Trophoblast cell (in vitro differentiated cells and primary cell): ENCODE data around the gene DNAJC21.

Experiments
- DNase-seq, 2 donors: peaks; one replicate each; pipeline ENCODE4 v3.0.0-alpha.2; 2016
- H2AFZ ChIP-seq: 2 replicates; pipeline ENCODE4 v1.6.1; 2013; ENCODE audit warnings: low read length, moderate library complexity, mild to moderate bottlenecking; ENCODE audit not compliant: insufficient read depth, poor library complexity
- H2AK5ac ChIP-seq: 2 replicates; pipeline ENCODE4 v1.6.1; 2013; ENCODE audit warnings: mild to moderate bottlenecking, low read length
- H2BK120ac ChIP-seq: 2 replicates; pipeline ENCODE4 v1.6.1; 2013; ENCODE audit warnings: low read length, mild to moderate bottlenecking, moderate library complexity; ENCODE audit not compliant: insufficient read depth, poor library complexity
- H2BK12ac ChIP-seq: 2 replicates; pipeline ENCODE4 v1.6.1; 2013; ENCODE audit warnings: mild to moderate bottlenecking, low read length, moderate library complexity
- H2BK5ac ChIP-seq: 2 replicates; pipeline ENCODE4 v1.6.1; 2013; ENCODE audit warnings: low read length, low read depth, moderate library complexity, mild to moderate bottlenecking; ENCODE audit not compliant: poor library complexity
- H3K14ac ChIP-seq: 2 replicates; pipeline ENCODE4 v1.6.1; 2013; ENCODE audit warnings: mild to moderate bottlenecking, low read length
- H3K18ac ChIP-seq: 2 replicates; pipeline ENCODE4 v1.6.1; 2013; ENCODE audit warnings: mild to moderate bottlenecking, low read length
- H3K23ac ChIP-seq: 2 replicates; pipeline ENCODE4 v1.6.1; 2013; ENCODE audit warnings: low read length
- H3K27ac ChIP-seq: 2 replicates; pipeline ENCODE4 v1.5.1; 2013; ENCODE audit warnings: low read depth, mild to moderate bottlenecking, inconsistent platforms, low read length, moderate library complexity
- H3K27me3 ChIP-seq: 2 replicates; pipeline ENCODE4 v1.6.1; 2013; ENCODE audit warnings: inconsistent platforms, mild to moderate bottlenecking, low read length, moderate library complexity; ENCODE audit not compliant: insufficient read depth
- H3K36me3 ChIP-seq, 2 experiments: 1 replicate in 1 of 2; 2 replicates in 1 of 2; pipeline ENCODE4 v1.6.1; 2013; ENCODE audit warnings: low read length in 2 of 2, mild to moderate bottlenecking in 2 of 2, moderate library complexity in 1 of 2; ENCODE audit not compliant: insufficient read depth in 2 of 2, control insufficient read depth in 1 of 2
- H3K4ac ChIP-seq: 2 replicates; pipeline ENCODE4 v1.6.1; 2013; ENCODE audit warnings: low read depth, mild to moderate bottlenecking, low read length, moderate library complexity
- H3K4me1 ChIP-seq, 2 experiments: 1 replicate in 1 of 2; 2 replicates in 1 of 2; pipeline ENCODE4 v1.6.1; 2013; ENCODE audit warnings: low read length in 2 of 2, mild to moderate bottlenecking in 2 of 2, moderate library complexity in 1 of 2; ENCODE audit not compliant: insufficient read depth in 2 of 2, control insufficient read depth in 1 of 2
- H3K4me2 ChIP-seq: 2 replicates; pipeline ENCODE4 v1.6.1; 2013; ENCODE audit warnings: inconsistent platforms, mild to moderate bottlenecking, low read length, moderate library complexity
- H3K4me3 ChIP-seq: 2 replicates; pipeline ENCODE4 v1.5.1; 2013; ENCODE audit warnings: mild to moderate bottlenecking, low read depth, low read length, inconsistent platforms
- H3K79me1 ChIP-seq: one replicate; pipeline ENCODE4 v1.6.1; 2013; ENCODE audit warnings: low read length
- H3K79me2 ChIP-seq: 2 replicates; pipeline ENCODE4 v1.6.1; 2013; ENCODE audit warnings: low read length, mild to moderate bottlenecking; ENCODE audit not compliant: control insufficient read depth, insufficient read depth, poor library complexity
- H3K9ac ChIP-seq: 2 replicates; pipeline ENCODE4 v1.6.1; 2013; ENCODE audit warnings: mild to moderate bottlenecking, low read length
- H3K9me3 ChIP-seq: 2 replicates; pipeline ENCODE4 v1.6.1; 2013; ENCODE audit warnings: low read depth, mild to moderate bottlenecking, control low read depth, inconsistent platforms, low read length; ENCODE audit not compliant: insufficient read depth
- H4K12ac ChIP-seq: 2 replicates; pipeline ENCODE4 v1.6.1; 2013; ENCODE audit warnings: low read depth, mild to moderate bottlenecking, low read length, moderate library complexity
- H4K8ac ChIP-seq: 2 replicates; pipeline ENCODE4 v1.6.1; 2013; ENCODE audit warnings: low read depth, mild to moderate bottlenecking, low read length, moderate library complexity
- H4K91ac ChIP-seq: one replicate; pipeline ENCODE4 v1.6.1; 2013; ENCODE audit warnings: low read depth, mild to moderate bottlenecking, low read length, moderate library complexity
- WGBS: extraction: QIAGEN DNeasy Blood & Tissue Kit; methylation state at CpG from one replicate; pipeline ENCODE4 v1.1.7; 2013; ENCODE audit warnings: missing lambda C conversion rate; ENCODE audit not compliant: insufficient read length, insufficient coverage; ENCODE audit errors: extremely low coverage; 5-methylcytosine and 5-hydroxymethylcytosine counted together

The DNAJC21 gene

GRCh38 chr5:34897646-34898045 is 31.7 kb upstream of the DNAJC21 start:
- Histone ChIP-seq H3K4me3 (no peak overlapping the region), H3K18ac (no peak overlapping the region), H3K36me3 (peaks cover 0 to 4% of the 10 kb centered on the region in 2 experiments), H2BK5ac (no peak overlapping the region), H2BK120ac (no peak overlapping the region), H3K4me1 (peaks cover 0 to 6% of the 10 kb centered on the region in 2 experiments), H3K9me3 (no peaks in the 10 kb centered on the region), H3K23ac (no peak overlapping the region), H3K79me1 (no peaks in the 10 kb centered on the region), H3K4ac (no peak overlapping the region), H3K27ac (no peak overlapping the region), H2AK5ac (no peak overlapping the region), H3K4me2 (no peak overlapping the region), H2AFZ (no peak overlapping the region), H4K8ac (no peak overlapping the region), H3K14ac (no peak overlapping the region), H3K27me3 (no peaks in the 10 kb centered on the region), H4K12ac (no peak overlapping the region), H3K79me2 (no peaks in the 10 kb centered on the region), H4K91ac (no peak overlapping the region), H2BK12ac (no peak overlapping the region), H3K9ac (no peak overlapping the region)
- DNase-seq, result peak in 1 of 2 donors; percentile 60

GRCh38 chr5:34898258-34898895 is 31.0 kb upstream of the DNAJC21 start:
- Histone ChIP-seq H2BK5ac (no peak overlapping the region), H3K4me1 (peaks cover 0 to 6% of the 10 kb centered on the region in 2 experiments), H3K4me2 (no peak overlapping the region), H4K12ac (no peak overlapping the region), H2BK120ac (no peak overlapping the region), H4K8ac (no peak overlapping the region), H3K79me1 (no peaks in the 10 kb centered on the region), H3K23ac (no peak overlapping the region), H3K79me2 (no peaks in the 10 kb centered on the region), H3K9ac (no peak overlapping the region), H2AK5ac (no peak overlapping the region), H3K4me3 (no peak overlapping the region), H3K18ac (no peak overlapping the region), H3K4ac (no peak overlapping the region), H3K27me3 (no peaks in the 10 kb centered on the region), H4K91ac (peak overlapping the region; percentile 76), H2AFZ (no peak overlapping the region), H3K27ac (peak overlapping the region; percentile 69), H2BK12ac (no peak overlapping the region), H3K36me3 (peaks cover 0 to 4% of the 10 kb centered on the region in 2 experiments), H3K9me3 (no peaks in the 10 kb centered on the region), H3K14ac (no peak overlapping the region)
- WGBS, result no CpG with 5 or more reads among the region's 3 CpGs
- DNase-seq, result peak; percentile 84 to 88

DNA sequence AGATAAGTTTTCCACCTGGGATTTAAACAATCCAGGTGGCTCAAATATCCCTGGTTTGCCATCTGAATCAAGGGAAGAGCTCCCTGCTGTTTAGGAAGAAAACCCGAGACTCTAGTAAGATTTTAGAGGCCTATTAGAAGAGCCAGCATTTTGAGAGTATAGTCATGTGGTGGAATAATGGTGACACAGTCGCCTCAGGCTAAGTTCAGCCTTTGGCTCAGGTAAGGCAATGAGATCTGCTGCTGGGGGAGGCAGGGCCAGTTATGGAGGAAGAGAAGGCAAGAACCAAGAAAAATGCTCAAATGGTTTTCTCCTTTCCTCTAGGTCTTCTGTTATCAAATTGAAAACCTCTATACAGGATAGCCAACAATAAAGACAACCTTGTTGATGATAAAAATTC is 30.3 kb upstream of the DNAJC21 start:
- H2BK120ac ChIP-seq, result peak overlapping the region; percentile 57
- WGBS, result no CpG with 5 or more reads among the region's 2 CpGs
- peak overlapping the region; percentile 76 for H4K91ac ChIP-seq
- H2AFZ ChIP-seq, result no peak overlapping the region
- H3K79me2 ChIP-seq, result no peaks in the 10 kb centered on the region
- H3K4me3 ChIP-seq, result no peak overlapping the region
- no peak overlapping the region for H3K18ac ChIP-seq
- peaks cover 0 to 6% of the 10 kb centered on the region in 2 experiments for H3K4me1 ChIP-seq
- H3K9ac ChIP-seq, result no peak overlapping the region
- H3K23ac ChIP-seq, result no peak overlapping the region
- H3K27me3 ChIP-seq, result no peaks in the 10 kb centered on the region
- H3K9me3 ChIP-seq, result no peaks in the 10 kb centered on the region
- H3K36me3 ChIP-seq, result peaks cover 2 to 4% of the 10 kb centered on the region in 2 experiments
- H4K12ac ChIP-seq, result no peak overlapping the region
- no peak overlapping the region for H2BK12ac ChIP-seq
- DNase-seq, result peak; percentile 72 to 90
- H3K27ac ChIP-seq, result peak overlapping the region; percentile 69
- H3K14ac ChIP-seq, result no peak overlapping the region
- H2BK5ac ChIP-seq, result no peak overlapping the region
- H3K79me1 ChIP-seq, result no peaks in the 10 kb centered on the region
- H2AK5ac ChIP-seq, result peak overlapping the region; percentile 43
- no peak overlapping the region for H3K4me2 ChIP-seq
- no peak overlapping the region for H3K4ac ChIP-seq
- H4K8ac ChIP-seq, result no peak overlapping the region

- peaks cover 3 to 6% of the 10 kb centered on the region in 2 experiments for H3K36me3 ChIP-seq
- peaks cover 0 to 6% of the 10 kb centered on the region in 2 experiments for H3K4me1 ChIP-seq
- no peak overlapping the region for H3K14ac ChIP-seq
- H3K27ac ChIP-seq, result no peak overlapping the region
- no peak overlapping the region for H2AFZ ChIP-seq
- no peak overlapping the region for H3K4ac ChIP-seq
- H3K9ac ChIP-seq, result no peak overlapping the region
- no peak overlapping the region for H2AK5ac ChIP-seq
- H2BK5ac ChIP-seq, result no peak overlapping the region
- DNase-seq, result no peak
- H3K18ac ChIP-seq, result no peak overlapping the region
- no peaks in the 10 kb centered on the region for H3K79me2 ChIP-seq
- no peaks in the 10 kb centered on the region for H3K79me1 ChIP-seq
- H3K23ac ChIP-seq, result no peak overlapping the region
- H4K91ac ChIP-seq, result no peak overlapping the region
- H3K4me3 ChIP-seq, result no peak overlapping the region
- H3K9me3 ChIP-seq, result no peaks in the 10 kb centered on the region
- no peak overlapping the region for H4K12ac ChIP-seq
- H3K27me3 ChIP-seq, result no peaks in the 10 kb centered on the region
- no peak overlapping the region for H4K8ac ChIP-seq
- H2BK120ac ChIP-seq, result no peak overlapping the region
- no peak overlapping the region for H3K4me2 ChIP-seq
- H2BK12ac ChIP-seq, result no peak overlapping the region
- no CpG with 5 or more reads among the region's 6 CpGs for WGBS
Measured at GRCh38 chr5:34900652-34901051, 28.7 kb upstream of the DNAJC21 start.
